ENCODE results near the gene ATP9A.

The ATP9A gene

DNA sequence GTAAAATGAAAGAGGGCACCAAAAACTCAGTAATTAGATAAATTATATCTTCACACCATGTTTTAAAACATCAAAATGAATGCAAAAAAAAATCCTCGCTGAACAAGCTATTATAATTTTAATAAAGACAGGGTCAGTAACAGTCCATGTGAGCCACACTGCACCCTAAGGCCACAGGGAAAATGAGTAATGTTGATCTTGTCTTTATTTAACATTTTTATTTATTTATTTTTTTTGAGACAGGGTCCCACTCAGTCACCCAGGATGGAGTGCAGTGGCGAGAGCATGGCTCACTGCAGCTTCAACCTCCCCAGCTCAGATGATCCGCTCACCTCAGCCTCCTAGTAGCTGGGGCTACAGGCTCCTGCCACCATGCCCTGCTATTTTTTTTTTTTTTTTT, 217.0 kb downstream of the ATP9A start:
- ChIA-PET CTCF (interaction anchor here (0.6 to 1.7 kb wide), 3 partner anchors 10 to 761 kb away, joined by 3 to 6 read pairs (median 4); no protein-coding TSS in a partner anchor), POLR2A (no interaction called here)
- no peak for TF ChIP-seq ZNF426 (tag by site-specific recombination; IDR thresholded peaks at IDR 0.05)
- no peak for TF ChIP-seq ZBTB1 (tag by site-specific recombination; IDR thresholded peaks at IDR 0.05)
- no peak for TF ChIP-seq ZNF658 (tag by site-specific recombination; IDR thresholded peaks at IDR 0.05)
- no peak for TF ChIP-seq MYNN (tag by site-specific recombination; IDR thresholded peaks at IDR 0.05; ENCODE audit: borderline replicate concordance)
- TF ChIP-seq KLF10 (tag by site-specific recombination; IDR thresholded peaks at IDR 0.05) = no peak
- no peak for TF ChIP-seq ZNF473 (tag by site-specific recombination; IDR thresholded peaks at IDR 0.05)
- TF ChIP-seq ZNF585B (tag by site-specific recombination; IDR thresholded peaks at IDR 0.05) = no peak
- TF ChIP-seq ZNF571 (tag by site-specific recombination; IDR thresholded peaks at IDR 0.05) = no peak
- TF ChIP-seq SCRT1 (tag by site-specific recombination; IDR thresholded peaks at IDR 0.05; ENCODE audit: borderline replicate concordance) = no peak
- TF ChIP-seq ZNF510 (tag by site-specific recombination; IDR thresholded peaks at IDR 0.05; ENCODE audit: insufficient replicate concordance) = no peak
- TF ChIP-seq PRDM1 (tag by site-specific recombination; IDR thresholded peaks at IDR 0.05) = no peak
- no peak for TF ChIP-seq ZNF214 (tag by site-specific recombination; IDR thresholded peaks at IDR 0.05; ENCODE audit: borderline replicate concordance)
- no peak for TF ChIP-seq ZFP37 (tag by site-specific recombination; IDR thresholded peaks at IDR 0.05)
- TF ChIP-seq BCL11B (tag by site-specific recombination; IDR thresholded peaks at IDR 0.05; ENCODE audit: low read depth) = no peak
- TF ChIP-seq YY1 (tag by site-specific recombination; IDR thresholded peaks at IDR 0.05) = no peak
- TF ChIP-seq, protein P1, sequence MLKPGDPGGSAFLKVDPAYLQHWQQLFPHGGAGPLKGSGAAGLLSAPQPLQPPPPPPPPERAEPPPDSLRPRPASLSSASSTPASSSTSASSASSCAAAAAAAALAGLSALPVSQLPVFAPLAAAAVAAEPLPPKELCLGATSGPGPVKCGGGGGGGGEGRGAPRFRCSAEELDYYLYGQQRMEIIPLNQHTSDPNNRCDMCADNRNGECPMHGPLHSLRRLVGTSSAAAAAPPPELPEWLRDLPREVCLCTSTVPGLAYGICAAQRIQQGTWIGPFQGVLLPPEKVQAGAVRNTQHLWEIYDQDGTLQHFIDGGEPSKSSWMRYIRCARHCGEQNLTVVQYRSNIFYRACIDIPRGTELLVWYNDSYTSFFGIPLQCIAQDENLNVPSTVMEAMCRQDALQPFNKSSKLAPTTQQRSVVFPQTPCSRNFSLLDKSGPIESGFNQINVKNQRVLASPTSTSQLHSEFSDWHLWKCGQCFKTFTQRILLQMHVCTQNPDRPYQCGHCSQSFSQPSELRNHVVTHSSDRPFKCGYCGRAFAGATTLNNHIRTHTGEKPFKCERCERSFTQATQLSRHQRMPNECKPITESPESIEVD (tag by site-specific recombination; IDR thresholded peaks at IDR 0.05) = no peak
- no peak for TF ChIP-seq TRIM28 (IDR thresholded peaks at IDR 0.05; ENCODE audit: borderline replicate concordance, low read length)
- no peak for TF ChIP-seq ZNF114 (tag by site-specific recombination; IDR thresholded peaks at IDR 0.05)
- no peak overlapping the region for H3K4me3 ChIP-seq (ENCODE audit: low read depth, low read length)
- no peaks in the 10 kb centered on the region for H3K4me1 ChIP-seq (ENCODE audit: control insufficient read depth, insufficient read depth, low read length)
- no peaks in the 10 kb centered on the region for H3K9me3 ChIP-seq (ENCODE audit: control insufficient read depth, insufficient read depth, low read depth, low read length)
- no peak overlapping the region for H3K27ac ChIP-seq (ENCODE audit: extremely low read depth, low read depth, low read length)
- H3K36me3 ChIP-seq (ENCODE audit: control insufficient read depth in 2 of 2, insufficient read depth in 1 of 2, low read length in 2 of 2) = no peaks in the 10 kb centered on the region

DNA sequence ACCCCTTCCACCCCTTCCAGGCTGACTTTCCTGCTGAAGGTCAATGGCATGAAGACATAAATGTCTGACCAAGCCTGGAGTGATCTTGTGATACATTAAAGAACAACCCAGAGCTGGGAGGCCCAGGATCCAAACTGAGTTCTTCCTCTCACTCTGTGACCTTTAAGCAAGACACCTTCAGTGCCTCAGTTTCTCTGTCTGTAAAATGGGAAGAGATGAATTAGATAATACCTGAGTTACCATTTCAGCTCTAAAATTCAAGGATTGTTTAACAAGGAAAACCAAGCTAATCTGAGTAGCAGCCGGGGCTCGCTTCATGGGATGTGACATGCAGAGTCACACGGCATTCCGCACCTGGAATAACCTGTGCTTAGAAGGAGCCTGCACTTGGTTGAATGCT, 218.7 kb downstream of the ATP9A start:
- POLR2A ChIA-PET = no interaction called here
- Histone ChIP-seq H3K36me3 (ENCODE audit: control insufficient read depth in 2 of 2, insufficient read depth in 1 of 2, low read length in 2 of 2) (no peaks in the 10 kb centered on the region), H3K27ac (ENCODE audit: extremely low read depth, low read depth, low read length) (no peak overlapping the region), H3K4me3 (ENCODE audit: low read depth, low read length) (no peak overlapping the region), H3K9me3 (ENCODE audit: control insufficient read depth, insufficient read depth, low read depth, low read length) (no peaks in the 10 kb centered on the region), H3K4me1 (ENCODE audit: control insufficient read depth, insufficient read depth, low read length) (no peaks in the 10 kb centered on the region)
- CTCF ChIA-PET = no interaction called here
- TF ChIP-seq ZNF394 (tag by site-specific recombination; IDR thresholded peaks at IDR 0.05; ENCODE audit: borderline replicate concordance) (no peak), ZEB2 (tag by site-specific recombination; IDR thresholded peaks at IDR 0.05) (no peak), ZNF48 (tag by site-specific recombination; IDR thresholded peaks at IDR 0.05) (no peak), YY1 (tag by site-specific recombination; IDR thresholded peaks at IDR 0.05) (no peak), ZNF660 (tag by site-specific recombination; IDR thresholded peaks at IDR 0.05) (no peak), ZNF211 (tag by site-specific recombination; IDR thresholded peaks at IDR 0.05; ENCODE audit: low read depth) (no peak), ZNF239 (tag by site-specific recombination; IDR thresholded peaks at IDR 0.05) (no peak), ZNF10 (tag by site-specific recombination; IDR thresholded peaks at IDR 0.05) (no peak), ZNF174 (tag by site-specific recombination; IDR thresholded peaks at IDR 0.05) (no peak), ZNF561 (tag by site-specific recombination; IDR thresholded peaks at IDR 0.05; ENCODE audit: borderline replicate concordance) (no peak), ZNF341 (tag by site-specific recombination; IDR thresholded peaks at IDR 0.05; ENCODE audit: low read depth) (no peak)
- TF ChIP-seq, protein P2, sequence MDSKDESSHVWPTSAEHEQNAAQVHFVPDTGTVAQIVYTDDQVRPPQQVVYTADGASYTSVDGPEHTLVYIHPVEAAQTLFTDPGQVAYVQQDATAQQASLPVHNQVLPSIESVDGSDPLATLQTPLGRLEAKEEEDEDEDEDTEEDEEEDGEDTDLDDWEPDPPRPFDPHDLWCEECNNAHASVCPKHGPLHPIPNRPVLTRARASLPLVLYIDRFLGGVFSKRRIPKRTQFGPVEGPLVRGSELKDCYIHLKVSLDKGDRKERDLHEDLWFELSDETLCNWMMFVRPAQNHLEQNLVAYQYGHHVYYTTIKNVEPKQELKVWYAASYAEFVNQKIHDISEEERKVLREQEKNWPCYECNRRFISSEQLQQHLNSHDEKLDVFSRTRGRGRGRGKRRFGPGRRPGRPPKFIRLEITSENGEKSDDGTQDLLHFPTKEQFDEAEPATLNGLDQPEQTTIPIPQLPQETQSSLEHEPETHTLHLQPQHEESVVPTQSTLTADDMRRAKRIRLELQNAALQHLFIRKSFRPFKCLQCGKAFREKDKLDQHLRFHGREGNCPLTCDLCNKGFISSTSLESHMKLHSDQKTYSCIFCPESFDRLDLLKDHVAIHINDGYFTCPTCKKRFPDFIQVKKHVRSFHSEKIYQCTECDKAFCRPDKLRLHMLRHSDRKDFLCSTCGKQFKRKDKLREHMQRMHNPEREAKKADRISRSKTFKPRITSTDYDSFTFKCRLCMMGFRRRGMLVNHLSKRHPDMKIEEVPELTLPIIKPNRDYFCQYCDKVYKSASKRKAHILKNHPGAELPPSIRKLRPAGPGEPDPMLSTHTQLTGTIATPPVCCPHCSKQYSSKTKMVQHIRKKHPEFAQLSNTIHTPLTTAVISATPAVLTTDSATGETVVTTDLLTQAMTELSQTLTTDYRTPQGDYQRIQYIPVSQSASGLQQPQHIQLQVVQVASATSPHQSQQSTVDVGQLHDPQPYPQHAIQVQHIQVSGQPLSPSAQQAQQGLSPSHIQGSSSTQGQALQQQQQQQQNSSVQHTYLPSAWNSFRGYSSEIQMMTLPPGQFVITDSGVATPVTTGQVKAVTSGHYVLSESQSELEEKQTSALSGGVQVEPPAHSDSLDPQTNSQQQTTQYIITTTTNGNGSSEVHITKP (tag by site-specific recombination; IDR thresholded peaks at IDR 0.05) = no peak
- TF ChIP-seq, protein P3, sequence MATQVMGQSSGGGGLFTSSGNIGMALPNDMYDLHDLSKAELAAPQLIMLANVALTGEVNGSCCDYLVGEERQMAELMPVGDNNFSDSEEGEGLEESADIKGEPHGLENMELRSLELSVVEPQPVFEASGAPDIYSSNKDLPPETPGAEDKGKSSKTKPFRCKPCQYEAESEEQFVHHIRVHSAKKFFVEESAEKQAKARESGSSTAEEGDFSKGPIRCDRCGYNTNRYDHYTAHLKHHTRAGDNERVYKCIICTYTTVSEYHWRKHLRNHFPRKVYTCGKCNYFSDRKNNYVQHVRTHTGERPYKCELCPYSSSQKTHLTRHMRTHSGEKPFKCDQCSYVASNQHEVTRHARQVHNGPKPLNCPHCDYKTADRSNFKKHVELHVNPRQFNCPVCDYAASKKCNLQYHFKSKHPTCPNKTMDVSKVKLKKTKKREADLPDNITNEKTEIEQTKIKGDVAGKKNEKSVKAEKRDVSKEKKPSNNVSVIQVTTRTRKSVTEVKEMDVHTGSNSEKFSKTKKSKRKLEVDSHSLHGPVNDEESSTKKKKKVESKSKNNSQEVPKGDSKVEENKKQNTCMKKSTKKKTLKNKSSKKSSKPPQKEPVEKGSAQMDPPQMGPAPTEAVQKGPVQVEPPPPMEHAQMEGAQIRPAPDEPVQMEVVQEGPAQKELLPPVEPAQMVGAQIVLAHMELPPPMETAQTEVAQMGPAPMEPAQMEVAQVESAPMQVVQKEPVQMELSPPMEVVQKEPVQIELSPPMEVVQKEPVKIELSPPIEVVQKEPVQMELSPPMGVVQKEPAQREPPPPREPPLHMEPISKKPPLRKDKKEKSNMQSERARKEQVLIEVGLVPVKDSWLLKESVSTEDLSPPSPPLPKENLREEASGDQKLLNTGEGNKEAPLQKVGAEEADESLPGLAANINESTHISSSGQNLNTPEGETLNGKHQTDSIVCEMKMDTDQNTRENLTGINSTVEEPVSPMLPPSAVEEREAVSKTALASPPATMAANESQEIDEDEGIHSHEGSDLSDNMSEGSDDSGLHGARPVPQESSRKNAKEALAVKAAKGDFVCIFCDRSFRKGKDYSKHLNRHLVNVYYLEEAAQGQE (tag by site-specific recombination; IDR thresholded peaks at IDR 0.05) = no peak

All from HEK293 (cell line).